Gastrocnemius medialis (tissue), 4 donors: ENCODE data around the gene ZFP36L2.

Experiments used
- CTCF ChIP-seq, 5 experiments: fragments of 450-650 bp in 3 of 5; fragments of 200-600 bp in 2 of 5; sonication (generic) in 2 of 5; IDR thresholded peaks in 4 of 5; conservative IDR thresholded peaks in 1 of 5; 1 replicate in 4 of 5; 2 replicates in 1 of 5; pipeline ENCODE4 v1.5.1; 2016 to 2019; ENCODE audit warnings: antibody characterized with exemption in 5 of 5, mild to moderate bottlenecking in 3 of 5, moderate library complexity in 3 of 5
- POLR2A ChIP-seq, 2 donors: fragments of 450-650 bp; IDR thresholded peaks; one replicate each; pipeline ENCODE4 v1.6.1; 2017; ENCODE audit warnings: antibody characterized with exemption in 2 of 2, mild to moderate bottlenecking in 2 of 2, moderate library complexity in 2 of 2

DNA sequence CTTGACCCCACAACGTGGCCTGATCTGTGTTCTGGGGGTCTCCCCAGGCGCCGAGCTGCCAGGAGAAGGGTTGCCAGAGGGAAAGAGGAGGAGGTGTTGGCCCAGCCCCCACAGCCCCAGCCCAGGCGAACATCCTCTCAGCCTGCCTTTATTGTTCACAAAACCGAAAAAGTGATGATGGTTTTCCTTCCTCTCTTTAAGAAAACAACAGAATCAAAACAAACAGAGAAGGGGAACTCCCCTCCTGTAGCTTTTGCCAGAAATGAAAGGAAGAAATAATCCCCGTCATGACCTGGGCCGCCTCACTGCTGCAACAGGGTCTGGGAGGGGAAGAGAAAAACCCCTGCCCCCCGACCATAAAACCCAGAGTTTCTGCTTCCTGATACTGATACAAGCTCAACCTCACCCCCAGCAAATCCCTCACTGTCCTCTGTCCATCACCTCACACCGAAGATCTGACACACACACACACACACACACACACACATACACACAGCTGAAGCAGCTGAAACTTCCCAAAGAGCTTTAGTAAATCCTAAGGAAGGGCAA is 52.0 kb downstream of the ZFP36L2 start:
- TF ChIP-seq CTCF (IDR thresholded peaks at IDR 0.05 in 4 of 5, conservative IDR thresholded peaks at IDR 0.05 in 1 of 5), result no peak
- TF ChIP-seq POLR2A (IDR thresholded peaks at IDR 0.05), result no peak
